ENCODE results near the gene NR2F2.
A peak's percentile ranks its signal among the peaks of the same experiment; 100 is the strongest.

NR2F2 gene

GRCh38 chr15:96349034-96349856, 18.7 kb downstream of the NR2F2 start:
- Mint-ChIP-seq H3K27me3 (ENCODE audit: low read depth) (peaks cover 92% of the 10 kb centered on the region), H3K4me1 (ENCODE audit: low read depth) (peaks cover 4% of the 10 kb centered on the region), H3K4me3 (no peak overlapping the region), H3K9me3 (no peaks in the 10 kb centered on the region), H3K27ac (no peak overlapping the region), H3K36me3 (ENCODE audit: low read depth) (no peaks in the 10 kb centered on the region)

- peaks cover 4% of the 10 kb centered on the region for H3K4me1 Mint-ChIP-seq (ENCODE audit: low read depth)
- no peak overlapping the region for H3K27ac Mint-ChIP-seq
- H3K4me3 Mint-ChIP-seq = no peak overlapping the region
- H3K9me3 Mint-ChIP-seq = no peaks in the 10 kb centered on the region
- H3K27me3 Mint-ChIP-seq (ENCODE audit: low read depth) = peaks cover 84% of the 10 kb centered on the region
- H3K36me3 Mint-ChIP-seq (ENCODE audit: low read depth) = no peaks in the 10 kb centered on the region
Observed at GRCh38 chr15:96349857-96350720, 19.6 kb downstream of the NR2F2 start.

GRCh38 chr15:96350934-96351724, 20.6 kb downstream of the NR2F2 start:
- peak overlapping the region; percentile 29 for H3K27ac Mint-ChIP-seq
- H3K36me3 Mint-ChIP-seq (ENCODE audit: low read depth) = no peaks in the 10 kb centered on the region
- peaks cover 73% of the 10 kb centered on the region for H3K27me3 Mint-ChIP-seq (ENCODE audit: low read depth)
- H3K4me1 Mint-ChIP-seq (ENCODE audit: low read depth) = no peaks in the 10 kb centered on the region
- H3K9me3 Mint-ChIP-seq = no peaks in the 10 kb centered on the region
- no peak overlapping the region for H3K4me3 Mint-ChIP-seq

GRCh38 chr15:96351761-96352603, 21.5 kb downstream of the NR2F2 start:
- peaks cover 65% of the 10 kb centered on the region for H3K27me3 Mint-ChIP-seq (ENCODE audit: low read depth)
- H3K27ac Mint-ChIP-seq = no peak overlapping the region
- H3K4me3 Mint-ChIP-seq = no peak overlapping the region
- no peaks in the 10 kb centered on the region for H3K9me3 Mint-ChIP-seq
- H3K4me1 Mint-ChIP-seq (ENCODE audit: low read depth) = peaks cover 8% of the 10 kb centered on the region
- H3K36me3 Mint-ChIP-seq (ENCODE audit: low read depth) = peaks cover 1% of the 10 kb centered on the region

GRCh38 chr15:96352604-96353405, 22.3 kb downstream of the NR2F2 start:
- Mint-ChIP-seq H3K4me3 (no peak overlapping the region), H3K36me3 (ENCODE audit: low read depth) (peaks cover 4% of the 10 kb centered on the region), H3K9me3 (no peaks in the 10 kb centered on the region), H3K4me1 (ENCODE audit: low read depth) (peaks cover 13% of the 10 kb centered on the region), H3K27me3 (ENCODE audit: low read depth) (peaks cover 62% of the 10 kb centered on the region), H3K27ac (peak overlapping the region; percentile 46)

GRCh38 chr15:96353416-96353929, 23.0 kb downstream of the NR2F2 start:
- Mint-ChIP-seq H3K9me3 (no peaks in the 10 kb centered on the region), H3K4me3 (no peak overlapping the region), H3K27ac (no peak overlapping the region), H3K36me3 (ENCODE audit: low read depth) (peaks cover 4% of the 10 kb centered on the region), H3K27me3 (ENCODE audit: low read depth) (peaks cover 62% of the 10 kb centered on the region), H3K4me1 (ENCODE audit: low read depth) (peaks cover 18% of the 10 kb centered on the region)

GRCh38 chr15:96353930-96354730, 23.6 kb downstream of the NR2F2 start:
- Mint-ChIP-seq H3K36me3 (ENCODE audit: low read depth) (peaks cover 4% of the 10 kb centered on the region), H3K4me1 (ENCODE audit: low read depth) (peaks cover 22% of the 10 kb centered on the region), H3K27ac (no peak overlapping the region), H3K4me3 (no peak overlapping the region), H3K9me3 (no peaks in the 10 kb centered on the region), H3K27me3 (ENCODE audit: low read depth) (peaks cover 62% of the 10 kb centered on the region)

GRCh38 chr15:96354731-96355567, 24.4 kb downstream of the NR2F2 start:
- Mint-ChIP-seq H3K4me3 (no peak overlapping the region), H3K36me3 (ENCODE audit: low read depth) (peaks cover 4% of the 10 kb centered on the region), H3K4me1 (ENCODE audit: low read depth) (peaks cover 22% of the 10 kb centered on the region), H3K27ac (no peak overlapping the region), H3K27me3 (ENCODE audit: low read depth) (peaks cover 61% of the 10 kb centered on the region), H3K9me3 (no peaks in the 10 kb centered on the region)

- no peaks in the 10 kb centered on the region for H3K9me3 Mint-ChIP-seq
- H3K27me3 Mint-ChIP-seq (ENCODE audit: low read depth) = peaks cover 59% of the 10 kb centered on the region
- H3K4me3 Mint-ChIP-seq = no peak overlapping the region
- H3K36me3 Mint-ChIP-seq (ENCODE audit: low read depth) = peaks cover 4% of the 10 kb centered on the region
- H3K4me1 Mint-ChIP-seq (ENCODE audit: low read depth) = peaks cover 22% of the 10 kb centered on the region
- no peak overlapping the region for H3K27ac Mint-ChIP-seq
Observed at GRCh38 chr15:96355568-96356187, 25.2 kb downstream of the NR2F2 start.

- Mint-ChIP-seq H3K4me3 (peak overlapping the region; percentile 93), H3K27me3 (ENCODE audit: low read depth) (peaks cover 59% of the 10 kb centered on the region), H3K9me3 (no peaks in the 10 kb centered on the region), H3K36me3 (ENCODE audit: low read depth) (peaks cover 4% of the 10 kb centered on the region), H3K4me1 (ENCODE audit: low read depth) (peaks cover 22% of the 10 kb centered on the region), H3K27ac (peak overlapping the region; percentile 21)
Observed at GRCh38 chr15:96356494-96357455, 26.3 kb downstream of the NR2F2 start.
